Ectodermal cell (in vitro differentiated cells): ENCODE measurements around the gene TMEM131L.
"Not testable (repeated sequence)": the region's sequence is repeated elsewhere in the genome, so short reads cannot be mapped to it uniquely, and the experiment has no call there.

Experiments used
- H3K27ac ChIP-seq: 2 replicates; pipeline ENCODE4 v1.7.0; 2013; ENCODE audit warnings: mild to moderate bottlenecking, low read depth, low read length; ENCODE audit not compliant: insufficient read depth, poor library complexity, severe bottlenecking
- H3K27me3 ChIP-seq: 2 replicates; pipeline ENCODE4 v1.7.0; 2013; ENCODE audit warnings: mild to moderate bottlenecking, low read length; ENCODE audit not compliant: insufficient read depth, control insufficient read depth, poor library complexity, severe bottlenecking
- H3K36me3 ChIP-seq: one replicate; pipeline ENCODE4 v1.7.0; 2013; ENCODE audit warnings: low read length; ENCODE audit not compliant: control insufficient read depth, insufficient read depth
- H3K4me1 ChIP-seq: one replicate; pipeline ENCODE4 v1.7.0; 2013; ENCODE audit warnings: low read length; ENCODE audit not compliant: control insufficient read depth, insufficient read depth
- H3K4me3 ChIP-seq: 2 replicates; pipeline ENCODE4 v1.7.0; 2013; ENCODE audit warnings: low read depth, low read length, control low read depth; ENCODE audit not compliant: insufficient read depth
- H3K9me3 ChIP-seq: 2 replicates; pipeline ENCODE4 v1.7.0; 2013; ENCODE audit warnings: mild to moderate bottlenecking, low read length, moderate library complexity; ENCODE audit not compliant: control insufficient read depth
- WGBS, 2 experiments: methylation state at CpG; one replicate each; pipeline ENCODE4 v1.1.7; 2013; ENCODE audit warnings: missing lambda C conversion rate in 2 of 2; 5-methylcytosine and 5-hydroxymethylcytosine counted together

TMEM131L gene

GRCh38 chr4:153465140-153465539, 1.0 kb upstream of the TMEM131L start:
- peak overlapping the region; percentile 65 for H3K4me3 ChIP-seq
- H3K36me3 ChIP-seq, result no peaks in the 10 kb centered on the region
- peaks cover 6% of the 10 kb centered on the region for H3K4me1 ChIP-seq
- no peaks in the 10 kb centered on the region for H3K9me3 ChIP-seq
- no peak overlapping the region for H3K27ac ChIP-seq
- peaks cover 16% of the 10 kb centered on the region for H3K27me3 ChIP-seq
- 64% methylated on average over 3 to 4 of the region's 4 CpGs for WGBS, 2 experiments

GRCh38 chr4:153465615-153466080, 512 bp upstream of the TMEM131L start:
- H3K27me3 ChIP-seq, result peaks cover 16% of the 10 kb centered on the region
- H3K36me3 ChIP-seq, result no peaks in the 10 kb centered on the region
- no peak overlapping the region for H3K27ac ChIP-seq
- H3K4me1 ChIP-seq, result peaks cover 6% of the 10 kb centered on the region
- no peaks in the 10 kb centered on the region for H3K9me3 ChIP-seq
- WGBS, 2 experiments, result 2 to 3% methylated on average over 31 of the region's 31 CpGs
- peak overlapping the region; percentile 65 for H3K4me3 ChIP-seq

GRCh38 chr4:153466949-153467896, 1.1 kb downstream of the TMEM131L start:
- H3K27me3 ChIP-seq, result peaks cover 16% of the 10 kb centered on the region
- WGBS, 2 experiments, result 7 to 8% methylated on average over 43 of the region's 43 CpGs
- no peaks in the 10 kb centered on the region for H3K9me3 ChIP-seq
- peaks cover 6% of the 10 kb centered on the region for H3K4me1 ChIP-seq
- H3K36me3 ChIP-seq, result no peaks in the 10 kb centered on the region
- no peak overlapping the region for H3K27ac ChIP-seq
- peak overlapping the region; percentile 65 for H3K4me3 ChIP-seq

- H3K36me3 ChIP-seq, result no peaks in the 10 kb centered on the region
- 80 to 88% methylated on average over 4 of the region's 4 CpGs for WGBS, 2 experiments
- peaks cover 16% of the 10 kb centered on the region for H3K27me3 ChIP-seq
- H3K4me1 ChIP-seq, result peaks cover 6% of the 10 kb centered on the region
- no peaks in the 10 kb centered on the region for H3K9me3 ChIP-seq
- no peak overlapping the region for H3K4me3 ChIP-seq
- no peak overlapping the region for H3K27ac ChIP-seq
These were observed 1.7 kb downstream of the TMEM131L start for GRCh38 chr4:153467897-153468262.

- Histone ChIP-seq H3K9me3 (no peaks in the 10 kb centered on the region), H3K4me1 (peaks cover 6% of the 10 kb centered on the region), H3K27ac (no peak overlapping the region), H3K36me3 (no peaks in the 10 kb centered on the region), H3K27me3 (peaks cover 16% of the 10 kb centered on the region), H3K4me3 (no peak overlapping the region)
- WGBS, 2 experiments, result 92 to 93% methylated on average over 1 of the region's 1 CpG
These were observed 2.4 kb downstream of the TMEM131L start for GRCh38 chr4:153468587-153468986.

GRCh38 chr4:153469031-153469430, 2.9 kb downstream of the TMEM131L start:
- no peak overlapping the region for H3K27ac ChIP-seq
- no peak overlapping the region for H3K4me3 ChIP-seq
- no peaks in the 10 kb centered on the region for H3K9me3 ChIP-seq
- H3K4me1 ChIP-seq, result peaks cover 6% of the 10 kb centered on the region
- WGBS, 2 experiments, result 80% methylated on average over 1 of the region's 2 CpGs; no CpG with 5 or more reads in 1 of the 2 experiments
- no peaks in the 10 kb centered on the region for H3K36me3 ChIP-seq
- H3K27me3 ChIP-seq, result peaks cover 16% of the 10 kb centered on the region

GRCh38 chr4:153471071-153471697, 5.0 kb downstream of the TMEM131L start:
- not testable (repeated sequence) for H3K36me3 ChIP-seq, H3K27ac ChIP-seq, H3K4me1 ChIP-seq, H3K4me3 ChIP-seq, H3K9me3 ChIP-seq, H3K27me3 ChIP-seq
- 87 to 92% methylated on average over 9 of the region's 9 CpGs for WGBS, 2 experiments

GRCh38 chr4:153471698-153472093, 5.5 kb downstream of the TMEM131L start:
- H3K27ac ChIP-seq, result no peak overlapping the region
- WGBS, 2 experiments, result 93% methylated on average over 4 to 5 of the region's 5 CpGs

GRCh38 chr4:153472122-153473037, 6.2 kb downstream of the TMEM131L start:
- Histone ChIP-seq H3K27ac (no peak overlapping the region), H3K4me3 (no peak overlapping the region), H3K9me3 (no peaks in the 10 kb centered on the region), H3K4me1 (peaks cover 5% of the 10 kb centered on the region), H3K27me3 (no peaks in the 10 kb centered on the region), H3K36me3 (no peaks in the 10 kb centered on the region)
- 94 to 95% methylated on average over 5 of the region's 5 CpGs for WGBS, 2 experiments

More at GRCh38 chr4:153471698-153472093, 5.5 kb downstream of the TMEM131L start:
- no peaks in the 10 kb centered on the region for H3K27me3 ChIP-seq
- no peaks in the 10 kb centered on the region for H3K36me3 ChIP-seq
- H3K4me3 ChIP-seq, result no peak overlapping the region
- H3K9me3 ChIP-seq, result no peaks in the 10 kb centered on the region
- peaks cover 6% of the 10 kb centered on the region for H3K4me1 ChIP-seq
